Activated CD8-positive, alpha-beta memory T cell treated with anti-CD3 and anti-CD28 coated beads, Interleukin-2, amount 10 ng/mL, durations not matched to agents 7 days and 5 days (primary cell): ENCODE data around the gene TRMT10C. TPM values are rescaled to one million over a fixed set of nuclear protein-coding genes. Genes with fewer than 3 reads are reported as not detected.
"Not testable (repeated sequence)": the region's sequence is repeated elsewhere in the genome, so short reads cannot be mapped to it uniquely, and the experiment has no call there.

Source experiments
- ATAC-seq: fragments of 150-1000 bp; cut with Tn5 transposase; one replicate; pipeline ENCODE4 v1.10.0; 2021; ENCODE audit warnings: moderate library complexity
- CTCF ChIA-PET: fragments of 350-600 bp; sonication (Branson Sonifier 250); formaldehyde crosslinking; loops from one replicate; lab custom pipeline; 2021; ENCODE audit warnings: antibody characterized with exemption; lab: Charles Lee
- DNase-seq: peaks from one replicate; pipeline ENCODE4 v3.0.0-alpha.2; 2020
- H3K27ac Mint-ChIP-seq: one replicate; pipeline ENCODE4 v1.8.0; 2021; ENCODE audit warnings: mild to moderate bottlenecking, mixed read lengths
- H3K27me3 Mint-ChIP-seq: one replicate; pipeline ENCODE4 v1.8.0; 2021; ENCODE audit warnings: mixed read lengths
- H3K36me3 Mint-ChIP-seq: one replicate; pipeline ENCODE4 v1.8.0; 2021; ENCODE audit warnings: mild to moderate bottlenecking, mixed read lengths
- H3K4me1 Mint-ChIP-seq: one replicate; pipeline ENCODE4 v1.8.0; 2021; ENCODE audit warnings: mixed read lengths
- H3K4me3 Mint-ChIP-seq: one replicate; pipeline ENCODE4 v1.8.0; 2021; ENCODE audit warnings: mild to moderate bottlenecking, moderate library complexity, mixed read lengths
- H3K9me3 Mint-ChIP-seq: one replicate; pipeline ENCODE4 v1.8.0; 2022; ENCODE audit warnings: low read depth, mixed read lengths
- total RNA-seq, 2 experiments: library from RNA; stranded (reverse); gene quantifications; one replicate each; pipeline ENCODE4 v1.2.3, GENCODE V29; 2021

Gene TRMT10C
- total RNA-seq, 2 experiments from 2014 or later: 24.1 to 32.9 TPM

GRCh38 chr3:101613014-101613413 is 51.3 kb downstream of the TRMT10C start:
- H3K36me3 Mint-ChIP-seq, DNase-seq, H3K9me3 Mint-ChIP-seq, H3K27ac Mint-ChIP-seq, CTCF ChIA-PET, H3K4me3 Mint-ChIP-seq, H3K4me1 Mint-ChIP-seq, H3K27me3 Mint-ChIP-seq, ATAC-seq: not testable (repeated sequence)

DNA sequence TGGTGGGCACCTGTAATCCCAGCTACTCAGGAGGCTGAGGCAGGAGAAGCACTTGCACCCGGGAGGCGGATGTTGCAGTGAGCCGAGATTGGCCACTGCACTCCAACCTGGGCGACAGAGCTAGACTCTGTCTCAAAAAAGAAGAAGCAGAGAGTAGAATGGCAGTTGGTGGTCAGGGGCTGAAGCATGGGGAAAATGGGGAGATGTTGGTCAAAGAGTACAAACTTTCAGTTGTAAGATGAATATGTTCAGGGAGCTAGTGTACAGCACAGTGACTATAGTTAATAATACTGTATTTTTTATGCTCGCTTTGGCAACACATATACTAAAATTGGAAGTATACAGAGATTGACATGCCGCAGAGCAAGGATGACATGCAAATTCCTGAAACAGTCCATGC is 53.9 kb downstream of the TRMT10C start:
- Mint-ChIP-seq H3K27me3 (no peaks in the 10 kb centered on the region), H3K36me3 (no peaks in the 10 kb centered on the region), H3K4me3 (no peak overlapping the region), H3K27ac (no peak overlapping the region), H3K9me3 (no peaks in the 10 kb centered on the region), H3K4me1 (no peaks in the 10 kb centered on the region)
- ATAC-seq: no peak
- CTCF ChIA-PET: no interaction called here
- DNase-seq: no peak

Other genes with a start within 250 kb of the TRMT10C start
- under 1 TPM; 0.23 to 0.29 TPM for gene IMPG2, start 241.3 kb upstream of the TRMT10C start, total RNA-seq
- gene SENP7, start 48.7 kb upstream of the TRMT10C start, total RNA-seq: 10 to 100 TPM; 21.2 to 23.2 TPM
- gene PCNP, start 12.3 kb downstream of the TRMT10C start, total RNA-seq: 100 to 1,000 TPM; 138 to 172 TPM
- 10 to 100 TPM; 30.3 to 31.3 TPM for gene ZBTB11, start 115.3 kb downstream of the TRMT10C start, total RNA-seq
- gene RPL24, start 124.8 kb downstream of the TRMT10C start, total RNA-seq: 1,000 to 10,000 TPM in 1 of 2 experiments, 100 to 1,000 TPM in 1; 941 to 1,094 TPM
- gene CEP97, start 162.7 kb downstream of the TRMT10C start, total RNA-seq: 10 to 100 TPM; 22.5 TPM
- 10 to 100 TPM; 19.6 to 20.4 TPM for gene NXPE3, start 217.3 kb downstream of the TRMT10C start, total RNA-seq